ENCODE data around the gene XCL1.

Gene XCL1

GRCh38 chr1:168607872-168608428 is 31.5 kb downstream of the XCL1 start:
- FAIRE-seq: no peak

DNA sequence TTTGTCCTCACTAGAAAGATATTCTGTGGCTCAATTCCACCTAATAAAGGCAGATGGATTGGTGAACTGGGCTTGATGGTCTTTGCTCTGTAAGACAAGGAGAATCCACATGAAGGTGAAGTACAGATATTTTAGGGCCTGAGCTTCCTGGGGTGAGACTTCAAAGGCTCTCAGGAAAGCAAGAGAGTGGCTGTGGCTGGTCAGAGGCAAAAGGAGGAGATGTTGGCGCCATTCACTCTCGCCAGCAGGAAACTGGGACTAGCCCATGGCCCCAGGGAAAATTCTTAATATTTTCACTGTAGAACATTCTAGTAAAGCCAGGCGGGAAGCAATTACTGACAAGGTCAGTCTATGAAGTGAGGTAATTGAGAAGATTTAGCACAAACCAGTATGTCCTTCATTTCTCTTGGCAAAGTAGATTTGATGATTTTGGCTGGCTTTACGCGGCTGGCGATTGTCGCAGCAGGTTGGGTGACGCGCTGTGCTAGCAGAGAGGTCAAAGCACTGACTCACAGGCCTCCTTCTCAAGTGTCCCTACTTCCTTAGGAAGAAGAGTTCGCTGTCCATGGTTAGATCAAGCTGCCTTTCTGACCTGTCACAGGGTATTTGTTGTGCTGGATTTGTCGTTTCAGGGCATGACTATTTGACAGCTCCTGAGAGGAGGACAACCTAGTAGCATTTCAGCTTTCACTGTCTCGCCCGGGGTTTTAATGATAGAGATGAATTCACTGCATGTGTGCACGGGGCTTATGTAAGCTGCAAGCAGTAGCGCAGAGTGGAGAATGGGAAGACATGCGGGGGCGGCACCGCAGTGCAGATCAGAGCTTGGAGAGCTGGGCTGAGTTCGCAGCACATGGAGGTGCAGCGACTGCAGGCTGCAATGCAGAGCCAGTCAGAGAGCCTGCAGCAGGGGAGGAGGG is 32.7 kb downstream of the XCL1 start:
- no peak for FAIRE-seq

DNA sequence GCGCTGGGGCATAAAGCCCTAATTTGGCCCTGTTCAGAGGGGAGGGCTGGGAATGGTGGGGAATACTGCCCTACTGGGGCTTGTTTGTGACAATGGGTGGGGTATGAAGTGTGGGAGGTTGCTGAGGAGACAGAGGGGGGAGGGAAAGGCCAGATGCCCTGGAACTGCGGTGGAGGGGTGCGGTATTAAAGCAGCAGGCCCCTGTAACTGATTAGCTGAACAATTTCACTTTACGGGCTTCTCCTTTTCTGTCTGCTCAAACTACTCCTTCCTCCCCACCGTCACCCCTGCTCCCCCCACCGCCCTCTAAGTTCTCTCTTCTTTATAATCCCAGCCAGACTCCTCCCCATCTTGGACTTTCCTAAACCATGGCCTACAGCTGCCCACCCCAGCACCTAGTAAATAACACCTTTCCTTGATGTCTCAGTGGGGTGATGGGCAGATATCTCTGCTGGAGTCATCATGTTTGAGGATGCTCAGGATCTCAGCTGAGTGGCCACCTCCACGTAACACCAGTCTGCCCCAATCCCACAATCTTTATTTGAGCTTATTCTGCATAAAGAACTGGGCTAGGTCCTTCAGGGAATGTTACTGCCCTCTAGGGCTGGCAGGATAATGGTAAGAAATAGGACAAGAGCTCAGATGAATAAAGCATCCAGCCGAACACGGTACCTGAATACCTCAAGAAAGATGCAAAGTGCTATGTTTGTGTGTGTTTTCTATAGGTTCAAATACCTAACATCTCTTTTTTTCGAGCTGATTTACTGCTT is 33.5 kb downstream of the XCL1 start:
- no peak for FAIRE-seq

DNA sequence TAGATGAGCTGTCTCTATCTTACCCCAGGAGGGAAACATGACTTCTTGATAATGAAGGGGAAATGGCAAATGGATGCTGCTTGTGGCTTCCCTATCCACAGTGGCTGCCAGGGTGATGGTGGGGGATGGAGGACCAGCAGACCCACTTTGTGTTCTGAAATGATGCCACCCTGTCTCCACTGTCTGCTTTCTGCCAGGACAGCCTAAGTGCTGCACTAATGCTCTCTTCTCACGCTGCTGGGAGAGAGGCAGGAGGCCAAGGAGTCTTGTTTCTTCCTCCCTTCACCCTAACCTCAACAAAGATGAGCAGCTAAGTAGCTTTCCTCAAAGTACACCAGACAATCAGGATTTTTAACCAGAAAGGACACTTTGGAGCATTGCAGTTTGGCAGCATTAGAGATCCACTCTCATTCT is 36.6 kb downstream of the XCL1 start:
- no peak for FAIRE-seq

- FAIRE-seq: no peak
Observed at GRCh38 chr1:168613691-168614231, 37.4 kb downstream of the XCL1 start.

GRCh38 chr1:168614235-168614634 is 37.8 kb downstream of the XCL1 start:
- no peak for FAIRE-seq

DNA sequence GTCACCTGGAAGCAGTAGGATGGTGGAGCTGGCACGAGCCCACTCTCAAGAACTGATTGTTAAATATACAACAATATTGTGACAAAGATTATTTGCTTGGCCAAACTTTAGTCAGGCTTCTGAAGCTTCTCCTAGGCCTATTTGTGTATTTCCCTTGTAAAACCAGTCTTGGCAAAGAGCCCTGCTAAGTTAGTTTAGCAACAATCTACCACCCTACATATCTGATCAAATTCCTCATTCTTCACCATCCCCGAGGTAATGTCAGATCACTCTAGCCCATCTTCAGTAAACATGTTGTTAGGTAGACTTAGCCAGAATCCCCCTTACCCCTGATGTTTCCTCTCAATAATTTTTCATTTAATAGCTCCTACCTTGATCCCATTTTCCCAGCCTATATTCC is 39.6 kb downstream of the XCL1 start:
- no peak for FAIRE-seq

- no peak for FAIRE-seq
Observed at GRCh38 chr1:168617974-168618750, 41.8 kb downstream of the XCL1 start.

DNA sequence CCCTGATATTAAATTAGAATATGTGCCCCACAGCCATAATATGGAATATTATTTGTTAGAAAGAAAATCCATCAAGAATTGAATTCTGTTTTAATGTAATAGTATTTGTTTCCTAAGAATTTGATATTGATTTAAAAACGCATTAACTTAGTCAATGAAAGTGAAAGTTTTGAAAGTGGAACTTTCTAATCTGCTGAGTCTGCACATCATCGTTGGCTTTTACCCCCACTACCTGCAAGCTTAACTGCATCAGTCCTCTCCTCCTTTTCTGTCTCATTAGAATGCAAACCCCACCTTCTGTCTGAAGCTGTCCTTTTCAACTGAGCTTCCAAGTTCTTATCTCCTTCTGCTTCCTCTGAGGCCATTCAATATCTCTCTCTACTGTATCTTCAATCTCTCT is 42.5 kb downstream of the XCL1 start:
- FAIRE-seq: no peak

GRCh38 chr1:168621356-168621755 is 45.0 kb downstream of the XCL1 start:
- FAIRE-seq: no peak

GRCh38 chr1:168623003-168623828 is 46.8 kb downstream of the XCL1 start:
- no peak for FAIRE-seq

GRCh38 chr1:168623831-168624230 is 47.4 kb downstream of the XCL1 start:
- no peak for FAIRE-seq

DNA sequence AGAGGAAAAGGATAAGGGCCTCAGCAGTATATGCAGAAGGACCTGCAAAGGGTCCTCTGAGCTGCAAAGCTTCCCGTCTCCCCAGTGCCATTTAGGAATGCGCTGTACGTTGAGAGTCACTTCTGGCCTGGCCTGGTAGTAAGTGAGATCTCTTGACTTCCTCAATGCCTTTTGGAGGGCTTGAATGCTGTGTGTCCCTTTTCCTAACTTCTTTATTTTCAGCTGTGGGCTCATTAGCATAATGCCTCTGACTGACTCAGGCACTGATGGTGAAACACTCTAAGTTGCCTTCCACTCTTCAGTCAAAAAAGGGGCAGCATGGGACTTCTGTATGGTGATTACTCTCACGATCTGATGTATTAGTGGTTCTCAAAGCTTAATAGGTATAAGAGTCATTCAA is 49.9 kb downstream of the XCL1 start:
- FAIRE-seq: no peak

DNA sequence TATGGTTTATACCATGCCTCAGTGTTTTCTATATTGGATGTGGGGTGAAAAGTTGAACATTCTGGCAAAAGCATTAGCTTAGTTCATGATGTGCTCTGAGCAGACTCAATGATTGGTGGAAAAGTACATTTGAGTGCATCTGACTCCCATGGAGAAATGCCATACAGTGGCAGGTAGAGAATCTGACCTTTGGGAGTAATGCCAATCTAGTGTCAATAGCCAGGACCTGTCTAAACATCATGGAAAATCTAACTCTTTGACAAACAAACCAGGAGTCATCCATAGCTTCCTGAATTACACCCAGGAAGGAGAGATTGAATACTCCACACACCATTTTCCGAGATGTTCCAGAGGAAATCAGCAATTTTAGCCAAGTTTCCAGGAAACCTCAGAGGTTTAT is 51.0 kb downstream of the XCL1 start:
- FAIRE-seq: no peak

DNA sequence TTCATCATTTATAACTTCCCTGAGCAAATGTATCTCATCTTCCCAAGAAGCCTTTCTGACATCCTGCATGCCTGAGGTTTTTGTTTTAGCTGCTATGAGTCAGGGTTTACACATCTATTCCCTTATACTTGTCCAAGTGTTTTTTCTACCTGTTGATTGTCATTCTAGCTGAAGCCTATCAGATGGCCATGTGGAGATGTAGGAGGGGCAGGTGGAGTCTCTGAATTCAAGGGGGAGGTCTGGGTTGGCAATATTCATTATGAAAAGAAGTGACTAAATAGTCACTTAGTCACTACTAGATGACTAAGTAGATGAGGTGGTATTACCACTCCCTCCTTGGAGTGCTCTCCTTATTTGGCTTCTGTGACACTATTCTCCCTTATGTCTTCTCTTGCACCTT is 52.4 kb downstream of the XCL1 start:
- FAIRE-seq: no peak

GRCh38 chr1:168629466-168629865 is 53.1 kb downstream of the XCL1 start:
- FAIRE-seq: no peak
